SU-DHL-6 (cell line): ENCODE results near the gene NLRP4.

Source experiments
- CTCF ChIP-seq: fragments of 200-600 bp; sonication (generic); IDR thresholded peaks from one replicate; pipeline ENCODE4 v1.5.1; 2017; ENCODE audit warnings: antibody characterized with exemption, mild to moderate bottlenecking, low read length, moderate library complexity; ENCODE audit not compliant: insufficient read depth, poor library complexity, severe bottlenecking
- EZH2phosphoT487 ChIP-seq: fragments of 200-600 bp; sonication (generic), shearing (Covaris generic); conservative IDR thresholded peaks from 2 replicates; pipeline ENCODE4 v1.6.1; 2018; ENCODE audit warnings: mild to moderate bottlenecking, antibody characterized with exemption, low read length, moderate library complexity, mixed read lengths

- TF ChIP-seq CTCF (no peak), EZH2phosphoT487 (no peak)
Measured at GRCh38 chr19:55930996-55931515, 94.7 kb downstream of the NLRP4 start.
